Spleen (tissue), 7 donors: Measurements from ENCODE around the gene LINGO1.

ENCODE experiments used
- POLR2A ChIP-seq, 3 donors: fragments of 450-650 bp; IDR thresholded peaks; one replicate each; pipeline ENCODE4 v1.5.1; 2017; ENCODE audit warnings: antibody characterized with exemption in 3 of 3, mild to moderate bottlenecking in 1 of 3
- TF ChIP-seq, protein P1 (sequence below), 11 experiments: fragments of 200-600 bp in 7 of 11; fragments of 450-650 bp in 4 of 11; sonication (generic) in 4 of 11; IDR thresholded peaks in 8 of 11; conservative IDR thresholded peaks in 3 of 11; 1 replicate in 7 of 11; 2 replicates in 4 of 11; pipeline versions ENCODE4 v1.4.0 to v1.8.0; 2016 to 2021; ENCODE audit warnings: antibody characterized with exemption in 11 of 11, inconsistent platforms in 4 of 11, mild to moderate bottlenecking in 1 of 11
- donor health status: DM: no; HTN: no; CAD: no; lungs with moderate emphysema.
- donor health status: DM: no; HTN: no; CAD: no.
- donor health status: DM: no; HTN: no; CAD: no.

DNA sequence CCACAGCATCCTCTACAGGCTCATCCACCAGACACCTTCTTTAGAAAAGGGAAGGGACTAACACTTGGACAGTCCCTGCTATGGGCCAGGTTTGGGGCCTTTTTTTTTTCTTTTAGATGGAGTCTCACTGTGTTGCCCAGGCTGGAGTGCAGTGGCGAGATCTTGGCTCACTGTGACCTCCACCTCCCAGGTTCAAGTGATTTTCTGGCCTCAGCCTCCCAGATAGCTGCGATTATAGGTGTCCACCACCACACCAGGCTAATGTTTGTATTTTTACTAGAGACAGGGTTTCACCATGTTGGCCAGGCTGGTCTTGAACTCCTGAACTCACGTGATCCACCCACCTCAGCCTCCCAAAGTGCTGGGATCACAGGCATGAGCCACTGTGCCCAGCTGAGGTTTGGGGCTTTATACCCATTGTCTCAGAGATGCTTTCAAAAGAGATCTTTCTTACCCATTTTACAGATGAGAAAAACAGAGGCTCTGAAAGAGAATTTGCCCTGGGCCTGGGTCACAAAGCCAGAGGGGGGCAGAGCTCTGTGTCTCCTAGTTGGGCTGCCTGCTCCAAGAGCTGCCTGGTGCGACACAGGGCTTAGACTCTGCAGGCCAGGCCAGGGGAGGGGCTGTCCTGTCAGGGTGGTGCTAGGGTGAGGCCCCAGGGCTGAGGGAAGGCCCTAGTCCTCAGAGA is 11.6 kb downstream of the LINGO1 start:
- TF ChIP-seq, protein P1, sequence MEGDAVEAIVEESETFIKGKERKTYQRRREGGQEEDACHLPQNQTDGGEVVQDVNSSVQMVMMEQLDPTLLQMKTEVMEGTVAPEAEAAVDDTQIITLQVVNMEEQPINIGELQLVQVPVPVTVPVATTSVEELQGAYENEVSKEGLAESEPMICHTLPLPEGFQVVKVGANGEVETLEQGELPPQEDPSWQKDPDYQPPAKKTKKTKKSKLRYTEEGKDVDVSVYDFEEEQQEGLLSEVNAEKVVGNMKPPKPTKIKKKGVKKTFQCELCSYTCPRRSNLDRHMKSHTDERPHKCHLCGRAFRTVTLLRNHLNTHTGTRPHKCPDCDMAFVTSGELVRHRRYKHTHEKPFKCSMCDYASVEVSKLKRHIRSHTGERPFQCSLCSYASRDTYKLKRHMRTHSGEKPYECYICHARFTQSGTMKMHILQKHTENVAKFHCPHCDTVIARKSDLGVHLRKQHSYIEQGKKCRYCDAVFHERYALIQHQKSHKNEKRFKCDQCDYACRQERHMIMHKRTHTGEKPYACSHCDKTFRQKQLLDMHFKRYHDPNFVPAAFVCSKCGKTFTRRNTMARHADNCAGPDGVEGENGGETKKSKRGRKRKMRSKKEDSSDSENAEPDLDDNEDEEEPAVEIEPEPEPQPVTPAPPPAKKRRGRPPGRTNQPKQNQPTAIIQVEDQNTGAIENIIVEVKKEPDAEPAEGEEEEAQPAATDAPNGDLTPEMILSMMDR (IDR thresholded peaks at IDR 0.05 in 8 of 11, conservative IDR thresholded peaks at IDR 0.05 in 3 of 11), result no peak
- no peak for TF ChIP-seq POLR2A (IDR thresholded peaks at IDR 0.05)
